ENCODE measurements around the gene NOP14. TPM values are rescaled to one million over a fixed set of nuclear protein-coding genes. Genes with fewer than 3 reads are reported as not detected.

The NOP14 gene
- total RNA-seq, 1 experiment from 2014 or later, result 50.1 TPM

GRCh38 chr4:2933566-2934076 is 29.6 kb downstream of the NOP14 start:
- DNase-seq, result no peak
- H3K9ac ChIP-seq (ENCODE audit: extremely low read depth, insufficient read length, low read length), result no peak overlapping the region
- no peaks in the 10 kb centered on the region; the same call in 1 of the 2 replicates for H3K79me2 ChIP-seq (ENCODE audit: insufficient read depth, low read length)
- H3K4me2 ChIP-seq (ENCODE audit: insufficient read depth, insufficient read length, low read length), result peak overlapping the region; percentile 35
- no peak overlapping the region for H2BK15ac ChIP-seq (ENCODE audit: low read depth, low read length)
- no peak overlapping the region for H4K8ac ChIP-seq (replicated peaks; ENCODE audit: insufficient read length, low read depth, low read length)
- no peak overlapping the region for H3K4ac ChIP-seq (ENCODE audit: low read depth, low read length)
- H3K23ac ChIP-seq (ENCODE audit: insufficient read length, low read depth, low read length), result no peak overlapping the region
- no peak overlapping the region for H3K27ac ChIP-seq (ENCODE audit: insufficient read length, low read depth, low read length)
- no peak overlapping the region for H4K5ac ChIP-seq (ENCODE audit: insufficient read length, low read depth, low read length)
- Mint-ChIP-seq H3K27me3 (ENCODE audit: low read depth) (no peaks in the 10 kb centered on the region; the same call in 1 of the 2 replicates), H3K27ac (no peak overlapping the region), H3K9me3 (no peaks in the 10 kb centered on the region), H3K36me3 (ENCODE audit: insufficient read depth in 1 of 3, low read depth in 3 of 3) (peaks cover 19 to 61% (median 46%) of the 10 kb centered on the region in 3 experiments; a peak in 6 of 7 replicates), H3K4me1 (peaks cover 30 to 33% of the 10 kb centered on the region in 2 experiments), H3K4me3 (peak overlapping the region; percentile 70 to 78)
- no peaks in the 10 kb centered on the region for H3K9me3 ChIP-seq (ENCODE audit: control insufficient read depth, low read depth, low read length)
- no peak overlapping the region for H3K18ac ChIP-seq (ENCODE audit: insufficient read length, low read depth, low read length)
- H2BK5ac ChIP-seq (ENCODE audit: insufficient read length, low read length), result no peak overlapping the region
- no peaks in the 10 kb centered on the region for H3K27me3 ChIP-seq (ENCODE audit: insufficient read depth, low read length)
- H3K4me1 ChIP-seq (ENCODE audit: insufficient read depth, low read length), result no peaks in the 10 kb centered on the region
- H2AK5ac ChIP-seq (ENCODE audit: insufficient read length, low read length), result no peak overlapping the region
- no peaks in the 10 kb centered on the region for H4K20me1 ChIP-seq (ENCODE audit: control insufficient read depth, insufficient read depth, insufficient read length)
- no peak overlapping the region for H4K91ac ChIP-seq (ENCODE audit: insufficient read length, low read depth, low read length)
- no peak overlapping the region for H3K56ac ChIP-seq (ENCODE audit: insufficient read length, low read depth, low read length)
- no peak for TF ChIP-seq CTCF (conservative IDR thresholded peaks at IDR 0.05)
- no CpG with 5 or more reads among the region's 31 CpGs for WGBS (ENCODE audit: extremely low coverage, insufficient read length, low lambda C conversion rate)
- H2BK12ac ChIP-seq (ENCODE audit: insufficient read length, low read depth, low read length), result no peak overlapping the region
- H3T11ph ChIP-seq (ENCODE audit: low read length), result no peak overlapping the region
- H3K14ac ChIP-seq (ENCODE audit: insufficient read depth, low read length), result no peak overlapping the region
- H3K79me1 ChIP-seq (ENCODE audit: insufficient read depth, low read depth, low read length, poor library complexity, severe bottlenecking), result no peaks in the 10 kb centered on the region
- no peak overlapping the region for H2BK20ac ChIP-seq (ENCODE audit: low read depth, low read length, poor library complexity, severe bottlenecking)
- peaks cover 10% of the 10 kb centered on the region for H3K23me2 ChIP-seq (ENCODE audit: insufficient read length, low read depth, low read length, poor library complexity, severe bottlenecking)
- H2AFZ ChIP-seq (ENCODE audit: low read length), result no peak overlapping the region
- H2BK120ac ChIP-seq (ENCODE audit: low read depth, low read length, poor library complexity, severe bottlenecking), result no peak overlapping the region

All from H9 (cell line).